ENCODE data around the gene KCNQ1.

Gene KCNQ1

DNA sequence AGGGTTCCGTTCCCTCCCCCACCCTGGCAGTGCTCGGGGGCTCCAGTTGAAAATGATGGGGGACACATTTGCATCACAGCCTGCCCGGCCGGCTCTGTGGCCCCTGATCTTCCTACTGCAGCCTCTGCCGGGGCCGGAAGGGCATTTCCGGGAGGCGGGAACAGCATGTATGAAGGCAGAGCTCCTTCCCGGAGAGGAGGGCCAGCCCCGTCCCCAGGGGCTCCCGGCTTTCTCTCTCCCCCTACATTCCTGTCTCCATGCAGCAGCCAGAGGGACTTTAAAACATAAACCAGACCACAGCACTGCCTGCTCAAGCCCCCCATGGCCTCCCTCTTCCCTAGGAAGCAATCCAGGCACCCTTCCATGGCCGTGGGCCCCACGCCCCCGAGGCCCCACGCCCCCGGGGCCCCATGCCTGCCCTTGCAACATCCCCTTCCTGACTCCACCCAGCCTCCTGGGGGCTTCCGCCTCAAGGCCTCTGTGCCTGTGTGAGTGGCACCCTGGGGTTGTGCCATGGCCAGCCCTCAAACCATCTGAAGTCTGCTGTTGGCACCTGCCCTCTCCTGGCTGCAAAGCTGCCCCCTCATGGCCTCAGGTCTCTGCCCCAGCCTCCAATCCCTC is 367.7 kb downstream of the KCNQ1 start:
- H3K27ac ChIP-seq (ENCODE audit: low read depth, low read length): no peak overlapping the region
- peaks cover 11% of the 10 kb centered on the region; the same call in 1 of the 2 replicates for H3K4me1 ChIP-seq (ENCODE audit: control insufficient read depth, insufficient read depth, low read length)
- H3K9me3 ChIP-seq (ENCODE audit: control insufficient read depth, insufficient read depth, low read depth, low read length): peaks cover 13% of the 10 kb centered on the region
- no peaks in the 10 kb centered on the region for H3K36me3 ChIP-seq (ENCODE audit: control insufficient read depth, insufficient read depth, low read length)
- H3K4me3 ChIP-seq (ENCODE audit: low read depth, low read length): no peak overlapping the region
- no peak overlapping the region for H3K9ac ChIP-seq (ENCODE audit: low read length)
- peaks cover 46% of the 10 kb centered on the region for H3K27me3 ChIP-seq (ENCODE audit: control insufficient read depth, insufficient read depth, low read length)

DNA sequence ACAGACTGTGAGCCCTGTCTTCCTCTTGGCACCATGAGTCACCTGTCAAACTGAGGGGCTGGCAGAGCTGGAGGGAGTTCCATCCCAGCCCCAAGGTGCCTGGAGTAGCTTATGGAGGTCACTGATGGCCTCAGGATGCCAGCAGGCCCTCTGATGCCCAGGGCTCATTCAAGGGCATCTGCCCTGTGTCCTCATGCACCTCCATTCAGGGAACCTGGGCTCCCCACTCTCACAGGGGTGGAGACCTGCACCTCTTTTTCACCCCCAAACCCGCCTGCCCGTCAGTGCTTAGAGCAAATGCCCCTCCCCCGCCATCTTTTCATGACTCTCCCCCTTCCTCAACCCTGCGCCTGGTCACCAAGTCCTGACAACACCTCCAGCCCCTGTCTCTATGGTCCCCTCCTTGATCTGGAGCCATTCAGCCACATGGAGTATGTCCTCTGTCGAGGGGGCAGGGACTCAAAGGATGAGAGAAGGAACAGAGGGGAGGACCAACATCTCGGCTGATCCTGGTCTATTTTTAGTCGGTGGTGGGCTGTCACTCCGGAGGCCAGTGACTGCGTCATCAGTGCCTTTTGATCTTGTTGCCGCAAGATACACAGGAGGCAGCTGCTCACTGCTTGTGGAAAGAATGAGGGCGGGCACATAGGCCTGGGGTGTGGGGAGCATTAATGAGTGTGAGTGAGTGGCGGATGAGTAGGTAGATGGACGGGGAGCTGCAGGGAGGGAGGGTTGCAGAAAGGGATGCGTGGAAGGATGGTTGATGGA is 368.5 kb downstream of the KCNQ1 start:
- Histone ChIP-seq H3K9ac (ENCODE audit: low read length) (no peak overlapping the region), H3K4me1 (ENCODE audit: control insufficient read depth, insufficient read depth, low read length) (peaks cover 11% of the 10 kb centered on the region; the same call in 1 of the 2 replicates), H3K9me3 (ENCODE audit: control insufficient read depth, insufficient read depth, low read depth, low read length) (peaks cover 13% of the 10 kb centered on the region), H3K27me3 (ENCODE audit: control insufficient read depth, insufficient read depth, low read length) (peaks cover 44% of the 10 kb centered on the region), H3K27ac (ENCODE audit: low read depth, low read length) (no peak overlapping the region), H3K4me3 (ENCODE audit: low read depth, low read length) (no peak overlapping the region), H3K36me3 (ENCODE audit: control insufficient read depth, insufficient read depth, low read length) (no peaks in the 10 kb centered on the region)

DNA sequence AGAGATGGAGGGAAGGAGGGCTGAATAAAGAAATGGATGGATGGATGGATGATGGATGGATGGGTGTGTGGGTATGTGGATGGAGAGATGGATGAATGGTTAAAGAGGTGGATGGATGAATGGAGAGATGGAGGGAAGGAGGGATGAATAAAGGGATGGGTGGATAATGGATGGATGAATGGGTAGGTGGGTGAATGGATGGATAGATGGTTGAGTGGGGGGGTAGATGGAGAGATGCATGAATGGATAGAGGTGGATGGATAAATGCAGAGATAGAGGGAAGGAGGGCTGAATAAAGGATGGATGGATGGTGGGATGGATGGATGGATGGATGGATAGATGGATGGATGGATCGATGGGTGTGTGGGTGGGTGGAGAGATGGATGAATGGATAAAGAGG is 369.2 kb downstream of the KCNQ1 start:
- Histone ChIP-seq H3K9ac (ENCODE audit: low read length) (no peak overlapping the region), H3K4me3 (ENCODE audit: low read depth, low read length) (no peak overlapping the region), H3K36me3 (ENCODE audit: control insufficient read depth, insufficient read depth, low read length) (no peaks in the 10 kb centered on the region), H3K9me3 (ENCODE audit: control insufficient read depth, insufficient read depth, low read depth, low read length) (peaks cover 18% of the 10 kb centered on the region), H3K27me3 (ENCODE audit: control insufficient read depth, insufficient read depth, low read length) (peaks cover 39% of the 10 kb centered on the region), H3K4me1 (ENCODE audit: control insufficient read depth, insufficient read depth, low read length) (peaks cover 11% of the 10 kb centered on the region; the same call in 1 of the 2 replicates), H3K27ac (ENCODE audit: low read depth, low read length) (no peak overlapping the region)

DNA sequence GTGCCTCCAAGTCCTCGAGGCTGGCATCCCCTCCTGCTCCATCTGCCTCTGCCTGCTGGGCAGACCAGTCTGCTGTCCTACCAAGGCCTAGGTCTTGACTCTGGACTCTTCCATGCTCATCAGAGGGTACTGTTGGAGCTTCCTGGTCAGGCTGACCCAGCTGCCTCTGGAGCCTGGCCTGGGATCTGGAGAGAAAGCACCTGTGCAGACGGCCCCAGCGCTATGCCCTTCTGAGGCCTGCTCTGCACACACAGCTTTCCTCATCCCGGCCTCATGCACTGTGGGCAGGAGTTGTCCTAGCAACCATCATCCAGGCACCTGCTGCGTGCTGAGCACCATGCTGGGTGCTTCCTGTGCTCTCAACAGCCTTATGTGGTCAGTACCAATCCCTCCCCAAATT is 369.9 kb downstream of the KCNQ1 start:
- Histone ChIP-seq H3K9ac (ENCODE audit: low read length) (no peak overlapping the region), H3K27me3 (ENCODE audit: control insufficient read depth, insufficient read depth, low read length) (peaks cover 34% of the 10 kb centered on the region), H3K4me1 (ENCODE audit: control insufficient read depth, insufficient read depth, low read length) (peaks cover 11% of the 10 kb centered on the region; the same call in 1 of the 2 replicates), H3K4me3 (ENCODE audit: low read depth, low read length) (no peak overlapping the region), H3K36me3 (ENCODE audit: control insufficient read depth, insufficient read depth, low read length) (no peaks in the 10 kb centered on the region), H3K9me3 (ENCODE audit: control insufficient read depth, insufficient read depth, low read depth, low read length) (peaks cover 25% of the 10 kb centered on the region), H3K27ac (ENCODE audit: low read depth, low read length) (no peak overlapping the region)

DNA sequence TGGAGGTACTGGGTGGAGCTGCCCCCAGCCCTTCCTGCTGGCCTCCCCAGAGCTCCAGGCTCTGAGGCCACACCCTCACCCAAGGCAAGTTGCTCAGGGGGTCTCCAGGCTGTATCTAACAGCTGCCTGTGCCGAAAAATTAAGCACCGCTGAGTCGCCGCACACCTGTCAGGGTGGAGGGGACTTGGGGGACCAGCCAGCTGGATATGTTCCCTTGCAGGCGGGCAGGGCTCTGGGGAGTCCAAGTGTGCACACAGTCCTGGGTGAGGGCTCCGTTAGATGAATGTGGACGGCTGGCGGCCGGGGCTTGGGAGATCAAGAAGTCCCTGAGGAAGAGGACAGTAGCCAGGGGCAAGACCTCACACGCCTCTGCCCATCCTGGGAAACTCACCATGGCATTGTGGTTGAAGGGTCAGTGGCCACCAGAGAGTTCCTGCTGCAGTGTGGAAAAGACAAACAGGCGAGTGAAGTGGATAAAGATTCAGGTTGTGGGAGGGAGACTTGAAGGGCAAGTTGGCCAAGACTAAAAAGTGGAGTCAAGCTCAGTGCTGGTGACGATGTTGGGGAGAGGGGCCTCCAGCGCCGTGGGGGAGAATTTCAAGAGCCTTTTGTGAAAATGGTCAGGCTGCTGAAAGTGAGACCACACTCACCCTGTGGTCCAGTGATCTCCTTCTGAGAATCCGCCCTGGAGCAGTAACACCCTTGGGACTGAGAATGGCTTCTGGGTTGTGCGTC is 371.1 kb downstream of the KCNQ1 start:
- H3K27ac ChIP-seq (ENCODE audit: low read depth, low read length): no peak overlapping the region
- no peaks in the 10 kb centered on the region for H3K36me3 ChIP-seq (ENCODE audit: control insufficient read depth, insufficient read depth, low read length)
- H3K9ac ChIP-seq (ENCODE audit: low read length): no peak overlapping the region
- peaks cover 11% of the 10 kb centered on the region; the same call in 1 of the 2 replicates for H3K4me1 ChIP-seq (ENCODE audit: control insufficient read depth, insufficient read depth, low read length)
- H3K4me3 ChIP-seq (ENCODE audit: low read depth, low read length): no peak overlapping the region
- H3K27me3 ChIP-seq (ENCODE audit: control insufficient read depth, insufficient read depth, low read length): peaks cover 30% of the 10 kb centered on the region
- H3K9me3 ChIP-seq (ENCODE audit: control insufficient read depth, insufficient read depth, low read depth, low read length): peaks cover 28% of the 10 kb centered on the region

DNA sequence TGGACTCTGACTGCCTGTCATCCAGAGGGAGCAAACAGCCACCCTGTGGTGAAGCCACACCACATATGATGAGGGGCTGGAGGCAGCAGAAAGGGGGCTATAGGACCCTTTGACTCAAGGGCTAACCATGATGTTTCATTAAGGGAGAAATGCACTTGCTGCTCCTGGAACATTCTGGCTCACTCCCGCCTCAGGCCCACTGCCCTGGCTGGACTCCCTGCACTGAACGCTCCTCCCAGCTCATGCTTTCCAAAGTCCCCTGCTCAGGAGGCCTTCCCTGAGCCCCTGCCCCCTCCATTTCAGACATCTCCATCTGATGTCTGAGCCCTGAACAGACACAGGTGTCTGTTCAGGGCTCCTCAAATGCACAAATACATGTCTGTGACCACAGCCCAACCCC is 371.7 kb downstream of the KCNQ1 start:
- Histone ChIP-seq H3K9ac (ENCODE audit: low read length) (no peak overlapping the region), H3K36me3 (ENCODE audit: control insufficient read depth, insufficient read depth, low read length) (no peaks in the 10 kb centered on the region), H3K4me3 (ENCODE audit: low read depth, low read length) (no peak overlapping the region), H3K9me3 (ENCODE audit: control insufficient read depth, insufficient read depth, low read depth, low read length) (peaks cover 34% of the 10 kb centered on the region), H3K27me3 (ENCODE audit: control insufficient read depth, insufficient read depth, low read length) (peaks cover 30% of the 10 kb centered on the region), H3K27ac (ENCODE audit: low read depth, low read length) (no peak overlapping the region), H3K4me1 (ENCODE audit: control insufficient read depth, insufficient read depth, low read length) (peaks cover 11% of the 10 kb centered on the region; the same call in 1 of the 2 replicates)

DNA sequence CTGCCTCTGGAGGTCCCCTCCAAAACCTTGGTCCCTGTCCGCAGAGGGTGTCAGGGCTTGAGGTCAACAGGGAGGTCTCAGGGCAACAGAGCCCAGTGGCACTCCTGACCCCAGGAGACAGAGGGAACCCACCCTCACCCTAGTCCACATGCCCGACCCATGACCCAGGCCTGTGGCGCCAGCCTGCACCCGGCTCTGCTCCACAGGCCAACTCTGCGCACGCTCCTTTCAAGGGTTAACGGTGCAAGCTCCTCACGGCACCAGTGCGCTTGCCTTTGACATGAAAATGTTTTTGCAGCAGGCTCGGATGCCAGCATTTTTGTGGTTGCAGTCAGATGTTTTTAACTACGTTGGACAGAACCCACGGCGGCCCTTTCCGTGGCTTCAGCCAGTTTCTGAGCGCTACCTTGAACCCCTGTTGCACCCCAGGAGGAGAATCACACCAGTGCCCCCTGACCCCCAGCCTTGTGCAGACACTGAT is 372.2 kb downstream of the KCNQ1 start:
- peaks cover 36% of the 10 kb centered on the region for H3K9me3 ChIP-seq (ENCODE audit: control insufficient read depth, insufficient read depth, low read depth, low read length)
- H3K36me3 ChIP-seq (ENCODE audit: control insufficient read depth, insufficient read depth, low read length): no peaks in the 10 kb centered on the region
- H3K4me3 ChIP-seq (ENCODE audit: low read depth, low read length): no peak overlapping the region
- no peak overlapping the region for H3K9ac ChIP-seq (ENCODE audit: low read length)
- no peak overlapping the region for H3K27ac ChIP-seq (ENCODE audit: low read depth, low read length)
- peaks cover 32% of the 10 kb centered on the region for H3K27me3 ChIP-seq (ENCODE audit: control insufficient read depth, insufficient read depth, low read length)
- H3K4me1 ChIP-seq (ENCODE audit: control insufficient read depth, insufficient read depth, low read length): peaks cover 7% of the 10 kb centered on the region; the same call in 1 of the 2 replicates

DNA sequence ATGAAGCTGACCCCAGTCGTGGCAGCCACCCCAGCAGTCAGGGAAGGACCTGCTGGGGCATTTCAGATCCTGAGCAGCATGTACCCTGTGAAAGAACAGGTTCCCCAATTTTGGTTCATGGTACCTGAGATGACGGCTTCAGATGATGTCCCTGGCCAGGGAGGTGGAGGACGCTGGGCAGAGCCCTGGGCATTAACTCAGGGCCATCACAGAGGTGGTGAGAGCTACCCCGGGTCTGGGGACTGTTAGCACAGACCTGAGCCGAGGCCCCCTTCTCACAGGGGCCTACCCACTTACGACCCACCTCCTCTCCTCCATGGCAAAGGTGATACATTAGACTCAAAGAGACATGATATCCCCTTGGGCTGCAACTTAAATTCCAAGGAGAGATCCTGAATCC is 372.6 kb downstream of the KCNQ1 start:
- Histone ChIP-seq H3K27ac (ENCODE audit: low read depth, low read length) (no peak overlapping the region), H3K4me1 (ENCODE audit: control insufficient read depth, insufficient read depth, low read length) (peaks cover 5% of the 10 kb centered on the region; the same call in 1 of the 2 replicates), H3K9ac (ENCODE audit: low read length) (no peak overlapping the region), H3K9me3 (ENCODE audit: control insufficient read depth, insufficient read depth, low read depth, low read length) (peaks cover 40% of the 10 kb centered on the region), H3K27me3 (ENCODE audit: control insufficient read depth, insufficient read depth, low read length) (peaks cover 33% of the 10 kb centered on the region), H3K36me3 (ENCODE audit: control insufficient read depth, insufficient read depth, low read length) (no peaks in the 10 kb centered on the region), H3K4me3 (ENCODE audit: low read depth, low read length) (no peak overlapping the region)

DNA sequence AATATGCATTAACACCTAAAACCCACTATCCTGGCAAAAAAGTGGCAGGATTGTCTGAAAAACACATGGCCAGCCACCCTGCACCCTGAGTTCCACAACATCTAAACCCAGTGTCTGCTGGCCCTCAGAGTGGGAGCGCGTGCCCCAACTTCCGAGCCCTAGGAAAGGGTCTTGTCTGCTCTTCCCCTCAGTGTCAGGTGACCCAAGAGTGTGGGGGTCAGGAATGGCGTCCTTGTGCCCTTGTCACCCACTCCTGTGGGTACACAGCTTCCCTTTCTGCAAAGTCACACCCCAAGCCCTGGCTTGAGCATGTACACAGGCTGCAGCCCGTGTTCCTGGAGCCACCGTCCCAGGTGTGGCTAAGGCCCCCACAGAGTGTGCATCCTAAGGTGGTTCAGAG is 373.2 kb downstream of the KCNQ1 start:
- peaks cover 46% of the 10 kb centered on the region for H3K9me3 ChIP-seq (ENCODE audit: control insufficient read depth, insufficient read depth, low read depth, low read length)
- H3K27me3 ChIP-seq (ENCODE audit: control insufficient read depth, insufficient read depth, low read length): peaks cover 36% of the 10 kb centered on the region

DNA sequence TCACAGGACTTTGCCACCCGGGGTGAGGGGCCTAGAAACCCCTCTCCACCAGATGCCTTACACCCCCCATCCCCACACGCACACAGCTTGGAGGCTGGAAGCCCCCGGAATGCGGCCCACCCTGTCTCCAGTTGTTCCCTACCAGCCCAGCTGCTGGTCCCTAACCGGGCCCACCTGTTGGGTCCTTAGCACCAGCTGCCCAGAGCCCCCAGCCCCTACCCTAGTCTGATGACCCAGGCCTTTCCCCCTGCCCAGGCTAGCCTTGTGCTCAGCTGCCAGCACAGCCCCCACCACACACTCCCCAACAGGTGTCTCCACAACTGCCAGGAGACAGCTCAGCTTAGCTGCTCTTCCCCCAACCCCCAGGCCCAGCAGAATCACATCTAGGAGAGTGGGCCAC is 373.7 kb downstream of the KCNQ1 start:
- H3K9ac ChIP-seq (ENCODE audit: low read length): no peak overlapping the region
- peaks cover 34% of the 10 kb centered on the region for H3K27me3 ChIP-seq (ENCODE audit: control insufficient read depth, insufficient read depth, low read length)
- H3K9me3 ChIP-seq (ENCODE audit: control insufficient read depth, insufficient read depth, low read depth, low read length): peaks cover 51% of the 10 kb centered on the region
- H3K4me1 ChIP-seq (ENCODE audit: control insufficient read depth, insufficient read depth, low read length): no peaks in the 10 kb centered on the region
- no peaks in the 10 kb centered on the region for H3K36me3 ChIP-seq (ENCODE audit: control insufficient read depth, insufficient read depth, low read length)
- H3K27ac ChIP-seq (ENCODE audit: low read depth, low read length): no peak overlapping the region
- H3K4me3 ChIP-seq (ENCODE audit: low read depth, low read length): no peak overlapping the region

More for the DNA sequence above, 373.2 kb downstream of the KCNQ1 start:
- Histone ChIP-seq H3K27ac (ENCODE audit: low read depth, low read length) (no peak overlapping the region), H3K4me1 (ENCODE audit: control insufficient read depth, insufficient read depth, low read length) (peaks cover 1% of the 10 kb centered on the region; the same call in 1 of the 2 replicates), H3K9ac (ENCODE audit: low read length) (no peak overlapping the region), H3K4me3 (ENCODE audit: low read depth, low read length) (no peak overlapping the region), H3K36me3 (ENCODE audit: control insufficient read depth, insufficient read depth, low read length) (no peaks in the 10 kb centered on the region)
